Measurements from ENCODE around the gene HERC4.
"Not testable (repeated sequence)": the region's sequence is repeated elsewhere in the genome, so short reads cannot be mapped to it uniquely, and the experiment has no call there.

HERC4 gene

GRCh38 chr10:68001000-68001399 lies 74.1 kb downstream of the HERC4 start:
- ATAC-seq (replicated peaks): no peak
- H3K27ac Mint-ChIP-seq: no peak overlapping the region

GRCh38 chr10:67990093-67990492 lies 85.0 kb downstream of the HERC4 start:
- H3K27ac Mint-ChIP-seq: peak overlapping the region in 1 of 2 donors; percentile 56

More at GRCh38 chr10:68001000-68001399, 74.1 kb downstream of the HERC4 start:
- Mint-ChIP-seq H3K36me3 (ENCODE audit: insufficient read depth) (peaks cover 27% of the 10 kb centered on the region), H3K4me3 (no peak overlapping the region), H3K9me3 (no peaks in the 10 kb centered on the region), H3K27me3 (no peaks in the 10 kb centered on the region), H3K4me1 (ENCODE audit: low read depth in 2 of 2) (peaks cover 4 to 14% of the 10 kb centered on the region in 2 donors)
- no peak for DNase-seq

DNA sequence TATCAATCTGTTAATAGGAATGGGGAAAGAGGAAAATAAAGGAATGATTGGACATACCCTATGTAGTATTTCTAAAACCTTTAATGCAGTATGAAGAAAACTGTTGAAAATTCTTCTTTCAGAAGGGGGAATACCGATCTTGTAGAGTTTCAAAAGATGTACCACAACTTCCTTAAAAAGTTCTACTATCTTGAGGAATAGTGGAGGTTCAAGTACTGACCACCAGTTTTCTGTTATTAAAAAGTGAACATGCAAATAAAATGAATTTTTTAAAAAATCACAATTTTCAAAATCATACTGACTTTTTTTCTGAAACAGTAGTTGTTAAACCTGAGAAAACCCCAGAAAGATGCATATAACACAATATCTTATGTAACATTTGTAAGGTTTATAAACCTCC lies 86.5 kb downstream of the HERC4 start:
- no peaks in the 10 kb centered on the region for H3K9me3 Mint-ChIP-seq
- peaks cover 0 to 13% of the 10 kb centered on the region in 2 donors for H3K4me1 Mint-ChIP-seq (ENCODE audit: low read depth in 2 of 2)
- H3K4me3 Mint-ChIP-seq: no peak overlapping the region
- H3K27me3 Mint-ChIP-seq: no peaks in the 10 kb centered on the region
- ATAC-seq (replicated peaks): no peak
- DNase-seq: no peak
- H3K27ac Mint-ChIP-seq: peak overlapping the region in 1 of 2 donors; percentile 56
- H3K36me3 Mint-ChIP-seq (ENCODE audit: insufficient read depth): peaks cover 49% of the 10 kb centered on the region

More at GRCh38 chr10:67990093-67990492, 85.0 kb downstream of the HERC4 start:
- ATAC-seq (replicated peaks) (no peak), DNase-seq (no peak)
- peaks cover 0 to 13% of the 10 kb centered on the region in 2 donors for H3K4me1 Mint-ChIP-seq (ENCODE audit: low read depth in 2 of 2)
- H3K36me3 Mint-ChIP-seq (ENCODE audit: insufficient read depth): peaks cover 41% of the 10 kb centered on the region
- H3K27me3 Mint-ChIP-seq: no peaks in the 10 kb centered on the region
- H3K4me3 Mint-ChIP-seq: no peak overlapping the region
- no peaks in the 10 kb centered on the region for H3K9me3 Mint-ChIP-seq

DNA sequence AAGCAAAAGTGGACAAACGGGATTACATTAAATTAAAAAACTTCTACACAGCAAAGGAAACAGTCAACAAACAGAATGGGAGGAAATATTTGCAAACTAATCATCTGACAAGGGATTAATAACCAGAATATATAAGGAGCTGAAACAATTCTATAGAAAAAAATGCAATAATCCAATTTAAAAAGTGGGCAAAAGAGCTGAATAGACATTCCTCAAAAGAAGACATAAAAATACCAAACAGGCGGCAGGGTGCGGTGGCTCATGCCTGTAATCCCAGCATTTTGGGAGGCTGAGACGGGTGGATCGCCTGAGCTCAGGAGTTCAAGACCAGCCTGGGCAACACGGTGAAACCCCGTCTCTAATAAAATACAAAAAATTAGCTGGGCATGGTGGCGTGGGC lies 92.5 kb downstream of the HERC4 start:
- H3K27me3 Mint-ChIP-seq; H3K9me3 Mint-ChIP-seq; H3K4me3 Mint-ChIP-seq; DNase-seq; ATAC-seq (replicated peaks): not testable (repeated sequence)
- Mint-ChIP-seq H3K4me1 (ENCODE audit: low read depth in 2 of 2) (peaks cover 6 to 18% of the 10 kb centered on the region in 2 donors), H3K36me3 (ENCODE audit: insufficient read depth) (peaks cover 48% of the 10 kb centered on the region), H3K27ac (peak overlapping the region; percentile 51 to 73)

DNA sequence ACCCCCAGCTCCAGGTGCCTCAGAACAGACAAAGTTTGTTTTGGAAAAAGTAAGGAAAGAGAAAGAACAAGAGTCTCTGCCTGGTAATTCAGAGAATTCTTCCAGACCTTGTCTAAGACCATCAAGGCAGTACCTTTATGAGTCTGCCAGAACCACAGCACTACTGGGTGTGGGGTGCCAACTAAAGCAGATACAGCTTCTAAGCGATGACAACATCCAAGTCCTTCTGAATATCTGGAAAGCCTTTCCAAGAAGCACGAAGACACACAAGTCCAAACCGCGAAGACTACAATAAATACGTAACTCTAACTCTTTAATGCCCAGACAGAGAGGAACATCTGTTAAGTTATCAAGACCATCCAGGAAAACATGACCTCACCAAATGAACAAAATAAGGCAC lies 96.3 kb downstream of the HERC4 start:
- ATAC-seq (replicated peaks) (no peak), DNase-seq (no peak)
- no peaks in the 10 kb centered on the region for H3K27me3 Mint-ChIP-seq
- H3K4me1 Mint-ChIP-seq (ENCODE audit: low read depth in 2 of 2): peaks cover 6 to 18% of the 10 kb centered on the region in 2 donors
- no peaks in the 10 kb centered on the region for H3K9me3 Mint-ChIP-seq
- H3K4me3 Mint-ChIP-seq: no peak overlapping the region
- peak overlapping the region; percentile 23 to 36 for H3K27ac Mint-ChIP-seq
- peaks cover 56% of the 10 kb centered on the region for H3K36me3 Mint-ChIP-seq (ENCODE audit: insufficient read depth)

DNA sequence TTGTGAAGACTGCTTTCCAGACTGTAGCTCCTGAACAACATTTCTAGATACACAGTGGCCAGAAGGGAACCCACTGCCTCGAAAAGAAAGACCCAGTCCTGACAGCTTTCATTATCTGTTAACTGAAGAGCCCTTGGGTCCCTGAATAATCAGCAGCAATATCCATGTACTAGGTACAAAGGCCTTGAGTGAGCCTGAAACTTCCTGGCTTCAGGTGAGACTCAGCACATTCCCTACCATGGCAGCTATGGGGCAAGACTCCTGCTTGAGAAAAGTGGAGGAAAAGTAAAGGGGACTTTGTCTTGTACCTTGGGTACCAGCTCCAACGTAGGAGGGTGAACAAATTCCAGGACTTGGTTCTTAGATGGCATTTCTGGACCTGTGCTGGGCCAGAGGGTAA lies 97.8 kb downstream of the HERC4 start:
- no peak overlapping the region for H3K4me3 Mint-ChIP-seq
- no peaks in the 10 kb centered on the region for H3K27me3 Mint-ChIP-seq
- no peak for ATAC-seq (replicated peaks)
- H3K27ac Mint-ChIP-seq: peak overlapping the region in 1 of 2 donors; percentile 38
- H3K9me3 Mint-ChIP-seq: no peaks in the 10 kb centered on the region
- H3K4me1 Mint-ChIP-seq (ENCODE audit: low read depth in 2 of 2): peaks cover 6 to 18% of the 10 kb centered on the region in 2 donors
- DNase-seq: no peak
- H3K36me3 Mint-ChIP-seq (ENCODE audit: insufficient read depth): peaks cover 56% of the 10 kb centered on the region

DNA sequence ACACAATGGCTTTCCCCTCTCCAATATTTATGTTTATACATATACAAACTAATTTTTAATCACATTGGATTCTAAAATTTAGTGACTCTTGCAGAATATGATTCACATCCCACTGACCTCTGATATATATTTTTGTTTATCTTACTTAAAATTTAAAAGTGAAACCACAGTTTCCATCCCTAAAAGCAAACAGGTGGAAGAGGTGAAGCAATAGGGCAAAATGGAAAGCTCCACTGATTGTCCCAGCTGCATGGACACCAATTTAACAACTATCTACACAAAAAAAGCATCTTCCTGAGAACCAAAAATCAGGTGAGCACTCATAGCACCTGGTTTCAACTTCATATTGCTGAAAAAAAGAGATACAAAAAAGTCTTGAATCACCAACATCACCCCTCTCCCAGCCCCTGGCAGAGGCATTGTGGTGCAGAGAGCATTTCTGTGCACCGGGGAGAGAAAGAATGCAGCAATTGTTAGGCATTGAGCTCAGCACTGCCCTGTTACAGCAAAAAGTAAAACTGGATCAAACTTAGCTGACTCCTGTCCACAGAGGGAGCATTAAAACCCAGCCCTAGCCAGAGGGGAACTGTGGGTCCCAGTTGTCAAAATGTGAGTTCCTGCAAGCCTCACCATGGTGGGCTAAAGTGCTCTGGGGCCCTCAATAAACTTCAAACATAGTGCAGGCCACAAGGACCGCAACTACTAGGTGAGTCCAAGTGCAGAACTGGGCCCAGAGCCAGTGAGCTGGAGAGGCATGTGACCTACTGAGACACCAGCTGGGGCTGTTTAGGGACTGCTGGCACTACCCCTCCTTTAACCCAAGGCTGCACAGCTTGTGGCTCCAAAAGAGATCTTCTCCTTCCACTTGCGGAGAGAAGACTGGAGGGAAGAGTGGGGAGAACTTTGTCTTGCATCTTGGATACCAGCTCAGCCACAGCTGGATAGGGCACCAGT lies 98.5 kb downstream of the HERC4 start:
- DNase-seq (no peak), ATAC-seq (replicated peaks) (no peak)
- Mint-ChIP-seq H3K27me3 (no peaks in the 10 kb centered on the region), H3K4me1 (ENCODE audit: low read depth in 2 of 2) (peaks cover 0 to 18% of the 10 kb centered on the region in 2 donors), H3K9me3 (no peaks in the 10 kb centered on the region), H3K4me3 (no peak overlapping the region), H3K27ac (peak overlapping the region; percentile 26 to 44), H3K36me3 (ENCODE audit: insufficient read depth) (peaks cover 62% of the 10 kb centered on the region)

DNA sequence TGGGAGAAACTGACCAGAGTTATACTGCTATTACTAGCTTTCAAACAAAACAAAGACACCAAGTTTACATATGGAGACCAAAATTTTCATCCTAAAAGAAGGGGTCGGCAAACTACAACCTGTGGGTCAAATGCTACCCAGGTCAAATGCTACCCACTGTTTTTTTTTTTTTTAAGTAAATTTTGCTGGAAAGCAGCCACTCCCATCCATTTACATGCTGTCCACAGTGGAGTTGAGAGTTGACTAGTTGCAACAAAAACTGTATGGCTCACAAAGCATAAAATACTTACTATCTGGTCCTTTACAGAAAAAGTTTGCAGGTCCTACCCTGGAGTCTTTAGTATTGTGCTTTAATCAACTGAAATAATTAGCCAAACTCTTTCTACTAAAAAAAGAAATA lies 99.2 kb downstream of the HERC4 start:
- Mint-ChIP-seq H3K4me1 (ENCODE audit: low read depth in 2 of 2) (peaks cover 0 to 12% of the 10 kb centered on the region in 2 donors), H3K36me3 (ENCODE audit: insufficient read depth) (peaks cover 68% of the 10 kb centered on the region), H3K27ac (peak overlapping the region in 1 of 2 donors; percentile 26), H3K9me3 (no peaks in the 10 kb centered on the region), H3K4me3 (no peak overlapping the region), H3K27me3 (no peaks in the 10 kb centered on the region)
- ATAC-seq (replicated peaks): no peak
- no peak for DNase-seq

DNA sequence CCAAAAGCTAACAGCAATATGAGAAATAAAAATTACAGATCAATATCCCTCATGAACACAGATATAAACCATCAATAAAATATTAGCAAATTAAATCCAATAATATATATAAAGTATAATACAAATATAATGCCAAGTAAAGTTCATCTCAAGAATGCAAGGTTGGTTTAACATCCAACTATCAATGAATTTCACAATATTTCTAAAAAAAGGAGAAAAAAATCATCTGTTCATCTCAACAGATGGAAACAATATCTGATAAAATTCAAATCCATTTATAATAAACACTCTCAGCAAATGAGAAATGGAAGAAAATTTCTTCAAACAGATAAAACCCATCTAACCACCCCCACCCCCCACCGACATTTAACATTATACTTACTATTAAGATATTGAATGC lies 103.8 kb downstream of the HERC4 start:
- Mint-ChIP-seq H3K27me3 (no peaks in the 10 kb centered on the region), H3K36me3 (ENCODE audit: insufficient read depth) (peaks cover 56% of the 10 kb centered on the region), H3K27ac (no peak overlapping the region), H3K4me3 (no peak overlapping the region), H3K4me1 (ENCODE audit: low read depth in 2 of 2) (peaks cover 0 to 22% of the 10 kb centered on the region in 2 donors), H3K9me3 (no peaks in the 10 kb centered on the region)
- ATAC-seq (replicated peaks) (no peak), DNase-seq (no peak)

GRCh38 chr10:67969875-67970274 lies 105.2 kb downstream of the HERC4 start:
- ATAC-seq (replicated peaks): no peak
- peaks cover 55% of the 10 kb centered on the region for H3K36me3 Mint-ChIP-seq (ENCODE audit: insufficient read depth)
- H3K4me3 Mint-ChIP-seq: no peak overlapping the region
- no peaks in the 10 kb centered on the region for H3K9me3 Mint-ChIP-seq
- no peak overlapping the region for H3K27ac Mint-ChIP-seq
- no peaks in the 10 kb centered on the region for H3K27me3 Mint-ChIP-seq
- no peak for DNase-seq
- peaks cover 0 to 22% of the 10 kb centered on the region in 2 donors for H3K4me1 Mint-ChIP-seq (ENCODE audit: low read depth in 2 of 2)

DNA sequence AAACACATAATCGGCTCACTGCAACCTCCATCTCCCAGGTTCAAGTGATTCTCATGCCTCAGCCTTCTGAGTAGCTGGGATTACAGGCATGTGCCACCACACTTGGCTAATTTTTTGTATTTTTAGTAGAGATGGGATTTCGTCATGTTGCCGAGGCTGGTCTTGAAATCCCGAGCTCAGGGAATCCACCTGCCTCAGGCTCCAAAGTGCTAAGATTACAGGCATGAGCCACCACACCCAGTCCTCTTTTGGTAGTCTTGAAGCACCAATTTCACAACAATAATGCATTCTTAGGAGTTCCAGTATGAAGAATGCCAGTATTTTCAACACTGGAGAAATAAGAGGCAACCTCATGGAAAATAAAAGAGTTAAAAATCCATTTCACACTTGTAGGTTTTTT lies 109.0 kb downstream of the HERC4 start:
- DNase-seq; ATAC-seq (replicated peaks); H3K27ac Mint-ChIP-seq; H3K27me3 Mint-ChIP-seq; H3K4me3 Mint-ChIP-seq; H3K9me3 Mint-ChIP-seq: not testable (repeated sequence)
- H3K4me1 Mint-ChIP-seq (ENCODE audit: low read depth in 2 of 2): peaks cover 0 to 28% of the 10 kb centered on the region in 2 donors
- peaks cover 22% of the 10 kb centered on the region for H3K36me3 Mint-ChIP-seq (ENCODE audit: insufficient read depth)

- ATAC-seq (replicated peaks) (no peak), DNase-seq (no peak)
- Mint-ChIP-seq H3K4me3 (no peak overlapping the region), H3K27me3 (no peaks in the 10 kb centered on the region), H3K27ac (peak overlapping the region in 1 of 2 donors; percentile 22), H3K36me3 (ENCODE audit: insufficient read depth) (peaks cover 21% of the 10 kb centered on the region), H3K4me1 (ENCODE audit: low read depth in 2 of 2) (peaks cover 0 to 28% of the 10 kb centered on the region in 2 donors), H3K9me3 (no peaks in the 10 kb centered on the region)
These were observed 109.6 kb downstream of the HERC4 start for GRCh38 chr10:67965456-67965855.

- Mint-ChIP-seq H3K4me3 (no peak overlapping the region), H3K9me3 (no peaks in the 10 kb centered on the region), H3K4me1 (ENCODE audit: low read depth in 2 of 2) (peaks cover 0 to 13% of the 10 kb centered on the region in 2 donors), H3K27ac (peak overlapping the region in 1 of 2 donors; percentile 23), H3K36me3 (ENCODE audit: insufficient read depth) (peaks cover 13% of the 10 kb centered on the region), H3K27me3 (no peaks in the 10 kb centered on the region)
- DNase-seq: no peak
- ATAC-seq (replicated peaks): no peak
These were observed 115.1 kb downstream of the HERC4 start for GRCh38 chr10:67959839-67960476.
